VCaP (cell line): ENCODE data around the gene CAMK1G.

Source experiments
- H3K27ac ChIP-seq: fragments of 450-650 bp; 2 replicates; pipeline ENCODE4 v1.5.1; 2017
- TF ChIP-seq, protein P1 (sequence below): fragments of 450-650 bp; conservative IDR thresholded peaks from 2 replicates; pipeline ENCODE4 v1.5.1; 2017; ENCODE audit warnings: mild to moderate bottlenecking, moderate library complexity

CAMK1G gene

DNA sequence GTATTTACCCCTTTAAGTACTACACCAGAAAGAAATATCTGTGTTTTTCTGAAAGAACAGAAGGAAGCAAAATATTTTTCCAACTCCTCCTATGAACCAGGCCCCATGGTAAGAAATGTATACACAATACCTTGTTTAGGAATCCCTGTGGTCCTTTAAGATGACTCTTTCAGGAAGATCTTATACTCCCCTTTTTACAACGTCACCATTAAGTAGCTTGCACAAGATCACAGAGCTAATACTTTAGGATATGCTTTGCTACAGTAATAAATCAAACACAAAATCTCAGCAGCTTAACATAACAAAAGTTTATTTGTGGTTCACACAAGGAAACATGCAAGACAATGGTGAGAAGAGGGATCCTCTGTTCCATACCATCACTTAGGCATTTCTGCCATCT is 77.6 kb downstream of the CAMK1G start:
- no peak overlapping the region for H3K27ac ChIP-seq
- TF ChIP-seq, protein P1, sequence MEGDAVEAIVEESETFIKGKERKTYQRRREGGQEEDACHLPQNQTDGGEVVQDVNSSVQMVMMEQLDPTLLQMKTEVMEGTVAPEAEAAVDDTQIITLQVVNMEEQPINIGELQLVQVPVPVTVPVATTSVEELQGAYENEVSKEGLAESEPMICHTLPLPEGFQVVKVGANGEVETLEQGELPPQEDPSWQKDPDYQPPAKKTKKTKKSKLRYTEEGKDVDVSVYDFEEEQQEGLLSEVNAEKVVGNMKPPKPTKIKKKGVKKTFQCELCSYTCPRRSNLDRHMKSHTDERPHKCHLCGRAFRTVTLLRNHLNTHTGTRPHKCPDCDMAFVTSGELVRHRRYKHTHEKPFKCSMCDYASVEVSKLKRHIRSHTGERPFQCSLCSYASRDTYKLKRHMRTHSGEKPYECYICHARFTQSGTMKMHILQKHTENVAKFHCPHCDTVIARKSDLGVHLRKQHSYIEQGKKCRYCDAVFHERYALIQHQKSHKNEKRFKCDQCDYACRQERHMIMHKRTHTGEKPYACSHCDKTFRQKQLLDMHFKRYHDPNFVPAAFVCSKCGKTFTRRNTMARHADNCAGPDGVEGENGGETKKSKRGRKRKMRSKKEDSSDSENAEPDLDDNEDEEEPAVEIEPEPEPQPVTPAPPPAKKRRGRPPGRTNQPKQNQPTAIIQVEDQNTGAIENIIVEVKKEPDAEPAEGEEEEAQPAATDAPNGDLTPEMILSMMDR: no peak

DNA sequence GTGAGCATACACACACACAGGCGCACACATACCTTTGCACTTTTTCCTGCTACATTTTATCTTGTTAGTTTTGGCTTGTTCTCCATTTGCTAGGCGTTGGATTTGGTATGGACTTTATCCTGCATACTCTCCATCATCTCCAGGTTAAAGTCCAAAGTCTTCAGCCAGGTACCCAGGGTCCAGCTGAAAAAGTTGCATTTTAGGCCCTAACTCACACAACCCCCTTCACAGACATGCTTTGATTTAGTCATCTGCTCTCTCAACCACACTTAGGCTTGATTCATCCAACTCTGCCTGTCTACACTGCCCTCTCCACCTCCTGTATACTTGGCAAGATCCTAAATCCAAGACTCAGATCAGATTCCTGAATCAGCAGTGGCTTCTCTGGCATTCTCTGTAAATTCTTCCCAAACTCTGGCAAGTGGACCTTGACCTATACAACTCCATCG is 79.4 kb downstream of the CAMK1G start:
- no peak overlapping the region for H3K27ac ChIP-seq
- TF ChIP-seq, protein P1: no peak
